Fibroblast of the aortic adventitia (primary cell): ENCODE measurements around the gene SLC8B1. TPM values are rescaled to one million over a fixed set of nuclear protein-coding genes. Genes with fewer than 3 reads are reported as not detected.

Experiments used
- DNase-seq: peaks from one replicate; pipeline ENCODE4 v3.0.0-alpha.2; 2010; ENCODE audit warnings: low read depth
- H3K4me3 ChIP-seq: 2 replicates; pipeline ENCODE4 v1.5.1; 2011; ENCODE audit warnings: low read depth, mild to moderate bottlenecking, control low read depth, low read length, moderate library complexity
- total RNA-seq: library from RNA; depleted of rRNA; stranded (reverse); fragments of >200 nt; gene quantifications from 2 replicates; pipeline ENCODE4 v1.2.3, GENCODE V29; 2012; ENCODE audit warnings: low replicate concordance
- TF ChIP-seq, protein P1 (sequence below): IDR thresholded peaks from 2 replicates; pipeline ENCODE4 v1.5.1; 2011; ENCODE audit warnings: mild to moderate bottlenecking, low read length, control low read depth, inconsistent platforms; ENCODE audit not compliant: insufficient read depth

The SLC8B1 gene
- total RNA-seq, 1 donor, result 11.5 TPM

GRCh38 chr12:113276306-113276705 lies 58.6 kb downstream of the SLC8B1 start:
- H3K4me3 ChIP-seq, result no peak overlapping the region
- no peak for DNase-seq
- TF ChIP-seq, protein P1, sequence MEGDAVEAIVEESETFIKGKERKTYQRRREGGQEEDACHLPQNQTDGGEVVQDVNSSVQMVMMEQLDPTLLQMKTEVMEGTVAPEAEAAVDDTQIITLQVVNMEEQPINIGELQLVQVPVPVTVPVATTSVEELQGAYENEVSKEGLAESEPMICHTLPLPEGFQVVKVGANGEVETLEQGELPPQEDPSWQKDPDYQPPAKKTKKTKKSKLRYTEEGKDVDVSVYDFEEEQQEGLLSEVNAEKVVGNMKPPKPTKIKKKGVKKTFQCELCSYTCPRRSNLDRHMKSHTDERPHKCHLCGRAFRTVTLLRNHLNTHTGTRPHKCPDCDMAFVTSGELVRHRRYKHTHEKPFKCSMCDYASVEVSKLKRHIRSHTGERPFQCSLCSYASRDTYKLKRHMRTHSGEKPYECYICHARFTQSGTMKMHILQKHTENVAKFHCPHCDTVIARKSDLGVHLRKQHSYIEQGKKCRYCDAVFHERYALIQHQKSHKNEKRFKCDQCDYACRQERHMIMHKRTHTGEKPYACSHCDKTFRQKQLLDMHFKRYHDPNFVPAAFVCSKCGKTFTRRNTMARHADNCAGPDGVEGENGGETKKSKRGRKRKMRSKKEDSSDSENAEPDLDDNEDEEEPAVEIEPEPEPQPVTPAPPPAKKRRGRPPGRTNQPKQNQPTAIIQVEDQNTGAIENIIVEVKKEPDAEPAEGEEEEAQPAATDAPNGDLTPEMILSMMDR, result no peak

DNA sequence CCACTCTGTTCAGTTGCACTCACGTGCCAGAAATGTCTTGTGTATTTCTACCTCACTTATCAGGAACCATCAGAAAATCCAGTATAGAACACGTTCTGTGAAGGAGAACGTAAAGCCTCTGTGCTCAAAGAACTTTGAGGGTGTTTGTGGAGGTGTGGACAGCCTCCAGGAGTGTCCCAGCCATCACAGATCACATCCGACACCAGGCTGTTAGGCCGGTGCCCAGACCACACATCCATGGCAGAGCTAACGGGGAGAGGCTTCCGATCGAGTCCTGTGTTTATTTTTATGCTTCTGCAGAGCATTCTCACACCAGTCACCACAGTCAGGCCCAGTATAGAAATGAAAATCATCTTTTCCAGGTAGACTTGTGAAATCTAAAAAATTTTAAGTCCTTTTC lies 60.1 kb downstream of the SLC8B1 start:
- DNase-seq, result no peak
- TF ChIP-seq, protein P1, result no peak
- no peak overlapping the region for H3K4me3 ChIP-seq

GRCh38 chr12:113273053-113273725 lies 61.7 kb downstream of the SLC8B1 start:
- DNase-seq, result no peak
- TF ChIP-seq, protein P1, result no peak

DNA sequence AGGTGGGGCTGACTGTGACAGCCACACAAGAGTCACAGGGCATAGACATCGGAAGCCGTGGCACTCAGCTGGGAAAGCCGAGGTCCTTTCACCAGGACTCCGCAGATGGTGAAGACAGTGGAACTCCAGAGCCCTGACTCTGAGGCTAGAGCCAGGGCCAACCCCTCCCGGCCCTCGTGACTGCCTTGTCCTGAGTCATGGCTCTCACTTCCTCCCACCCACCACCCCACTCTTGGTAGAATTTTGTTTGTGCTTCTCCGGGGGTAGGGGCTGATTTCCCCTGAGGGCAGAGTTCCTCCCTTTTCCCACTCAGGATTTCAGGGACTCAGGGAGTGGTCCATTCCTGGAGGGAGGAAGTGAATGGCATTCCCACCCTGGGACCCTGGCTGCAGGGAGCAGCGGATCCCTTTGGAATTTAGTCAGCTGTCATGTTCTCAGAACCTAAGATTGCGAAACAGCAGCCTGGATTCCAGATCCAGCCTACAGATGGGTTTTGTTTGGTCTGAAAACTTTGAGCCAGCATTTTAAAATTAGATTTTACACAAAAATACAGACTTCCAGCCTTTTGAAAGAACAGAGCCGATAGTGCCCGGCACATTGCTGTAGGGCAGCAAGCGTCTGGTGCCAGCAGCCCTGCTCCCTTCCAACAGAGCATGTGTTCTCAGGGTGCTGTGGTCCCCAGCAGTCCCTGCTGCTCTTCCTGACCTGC lies 62.9 kb downstream of the SLC8B1 start:
- peak; percentile 94 for DNase-seq
- TF ChIP-seq, protein P1, result no peak
- peak overlapping the region; percentile 39 for H3K4me3 ChIP-seq

More at GRCh38 chr12:113273053-113273725, 61.7 kb downstream of the SLC8B1 start:
- no peak overlapping the region for H3K4me3 ChIP-seq

- DNase-seq, result no peak
- H3K4me3 ChIP-seq, result peak overlapping the region; percentile 18
Observed at GRCh38 chr12:113271466-113271852, 63.5 kb downstream of the SLC8B1 start.

GRCh38 chr12:113270709-113271009 lies 64.2 kb downstream of the SLC8B1 start:
- DNase-seq, result no peak
- no peak overlapping the region for H3K4me3 ChIP-seq
- TF ChIP-seq, protein P1, result no peak

More at GRCh38 chr12:113271466-113271852, 63.5 kb downstream of the SLC8B1 start:
- TF ChIP-seq, protein P1, result no peak
